Colonic mucosa (tissue), 4 donors: ENCODE measurements around the gene MASTL. TPM values are rescaled to one million over a fixed set of nuclear protein-coding genes. Genes with fewer than 3 reads are reported as not detected.

ENCODE experiments used
- DNase-seq: peaks from one replicate; pipeline ENCODE4 v3.0.0-alpha.2; 2020
- H3K27ac ChIP-seq: fragments of 200-600 bp; one replicate; pipeline ENCODE4 v1.8.0; 2021
- H3K27me3 ChIP-seq: fragments of 200-600 bp; one replicate; pipeline ENCODE4 v1.8.0; 2021
- H3K36me3 ChIP-seq: fragments of 200-600 bp; one replicate; pipeline ENCODE4 v1.8.0; 2021
- H3K4me1 ChIP-seq: fragments of 200-600 bp; one replicate; pipeline ENCODE4 v1.8.0; 2021; ENCODE audit warnings: mild to moderate bottlenecking
- H3K4me3 ChIP-seq: fragments of 200-600 bp; one replicate; pipeline ENCODE4 v1.8.0; 2021
- H3K9ac ChIP-seq, 2 donors: one replicate each; pipeline ENCODE4 v1.7.0; 2013; ENCODE audit warnings: control low read depth in 2 of 2, low read depth in 2 of 2, low read length in 2 of 2
- H3K9me3 ChIP-seq: fragments of 200-600 bp; one replicate; pipeline ENCODE4 v1.8.0; 2021
- CTCF ChIP-seq: fragments of 200-600 bp; IDR thresholded peaks from one replicate; pipeline ENCODE4 v1.8.0; 2022; ENCODE audit warnings: antibody characterized with exemption, mild to moderate bottlenecking
- intact Hi-C: fragments of 100-400 bp; cut with DNase I; formaldehyde crosslinking; loops from one replicate; pipeline ENCODE4 v1.14.1; 2022
- total RNA-seq, 2 donors: library from RNA; stranded (reverse); fragmentation: NEBNext Ultra II Directional in 1 of 2; extraction: Animal tissue kit (Norgen Biotek cat#: 25700) in 1 of 2; gene quantifications; one replicate each; pipeline ENCODE4 v1.2.1, GENCODE V29; 2021
- donor health status: healthy.
- donor health status: DM: no; HTN: no; CAD: no.
- donor health status: DM: no; HTN: no; CAD: no.

The MASTL gene
- 1 to 10 TPM; 6.4 to 9.1 TPM for total RNA-seq

GRCh38 chr10:27155066-27155754, at the start of gene MASTL:
MASTL (plus strand) TSS chr10:27155352; CDS start chr10:27155427, 75 bp downstream.
- Histone ChIP-seq H3K9ac (peak within 1 kb of the TSS; percentile 85 to 95), H3K36me3 (no peaks in the 10 kb centered on the region), H3K9me3 (no peaks in the 10 kb centered on the region), H3K27ac (peak within 1 kb of the TSS; percentile 100), H3K4me1 (peaks cover 2% of the 10 kb centered on the region), H3K27me3 (no peaks in the 10 kb centered on the region), H3K4me3 (peak within 1 kb of the TSS; percentile 81)
- DNase-seq: peak; percentile 90
- no peak for TF ChIP-seq CTCF
- intact Hi-C loops: no loop called here

- Histone ChIP-seq H3K4me1 (no peaks in the 10 kb centered on the region), H3K27ac (no peak overlapping the region), H3K4me3 (no peak overlapping the region), H3K9me3 (no peaks in the 10 kb centered on the region), H3K9ac (no peak overlapping the region), H3K27me3 (no peaks in the 10 kb centered on the region), H3K36me3 (no peaks in the 10 kb centered on the region)
- DNase-seq: no peak
- intact Hi-C loops: no loop called here
- no peak for TF ChIP-seq CTCF
These were observed 47.0 kb upstream of the MASTL start for GRCh38 chr10:27108165-27108564.

GRCh38 chr10:27134371-27134770, 20.8 kb upstream of the MASTL start:
- Histone ChIP-seq H3K9me3 (no peaks in the 10 kb centered on the region), H3K27ac (no peak overlapping the region), H3K36me3 (peaks cover 8% of the 10 kb centered on the region), H3K4me3 (no peak overlapping the region), H3K9ac (no peak overlapping the region), H3K27me3 (no peaks in the 10 kb centered on the region), H3K4me1 (no peaks in the 10 kb centered on the region)
- DNase-seq: no peak
- TF ChIP-seq CTCF: no peak
- intact Hi-C loops: no loop called here

- no peaks in the 10 kb centered on the region for H3K9me3 ChIP-seq
- H3K4me3 ChIP-seq: no peak overlapping the region
- no peak overlapping the region for H3K27ac ChIP-seq
- peaks cover 8% of the 10 kb centered on the region for H3K36me3 ChIP-seq
- no peaks in the 10 kb centered on the region for H3K4me1 ChIP-seq
- H3K27me3 ChIP-seq: no peaks in the 10 kb centered on the region
- no peak overlapping the region for H3K9ac ChIP-seq
- TF ChIP-seq CTCF: no peak
- DNase-seq: no peak
- intact Hi-C loops: no loop called here
These were observed 16.9 kb upstream of the MASTL start for GRCh38 chr10:27138277-27138676.

GRCh38 chr10:27143686-27144085, 11.5 kb upstream of the MASTL start:
- TF ChIP-seq CTCF: no peak
- no peak overlapping the region for H3K9ac ChIP-seq
- no peak for DNase-seq
- no peak overlapping the region for H3K4me3 ChIP-seq
- intact Hi-C loops: no loop called here
- H3K27me3 ChIP-seq: no peaks in the 10 kb centered on the region
- no peaks in the 10 kb centered on the region for H3K9me3 ChIP-seq
- H3K27ac ChIP-seq: no peak overlapping the region
- peaks cover 11% of the 10 kb centered on the region for H3K36me3 ChIP-seq
- H3K4me1 ChIP-seq: no peaks in the 10 kb centered on the region
